ENCODE results near the gene RHOG. TPM values are rescaled to one million over a fixed set of nuclear protein-coding genes. Genes with fewer than 3 reads are reported as not detected.

The RHOG gene
- total RNA-seq, 1 experiment from 2014 or later = 26.4 TPM

DNA sequence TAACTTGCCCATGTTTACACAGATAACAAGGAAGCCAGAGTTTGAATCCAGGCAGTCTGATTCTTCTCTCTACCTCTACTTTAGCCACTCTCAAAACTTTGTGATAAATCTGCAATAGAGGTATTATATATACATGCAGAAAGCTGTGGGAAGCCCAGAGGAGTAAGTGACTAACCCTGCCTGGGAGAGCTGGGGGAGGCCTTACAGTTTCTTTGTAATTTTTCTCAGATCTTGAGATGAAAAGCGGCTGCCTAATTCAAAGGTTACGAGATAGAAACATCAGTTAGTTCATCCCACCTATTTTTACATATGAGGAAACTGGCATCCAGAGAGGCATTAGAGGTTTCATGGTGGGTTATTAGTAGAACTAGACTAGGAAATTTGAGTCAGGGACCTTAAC lies 19.6 kb upstream of the RHOG start:
- no peak overlapping the region for H3K9ac ChIP-seq (ENCODE audit: extremely low read depth, insufficient read length, low read length)
- no peak overlapping the region for H4K5ac ChIP-seq (ENCODE audit: insufficient read length, low read depth, low read length)
- Mint-ChIP-seq H3K4me3 (no peak overlapping the region), H3K36me3 (ENCODE audit: insufficient read depth in 1 of 3, low read depth in 3 of 3) (peaks cover 0 to 4% (median 0%) of the 10 kb centered on the region in 3 experiments; a peak in 1 of 7 replicates), H3K27me3 (ENCODE audit: low read depth) (peaks cover 31% of the 10 kb centered on the region), H3K9me3 (no peaks in the 10 kb centered on the region), H3K4me1 (peaks cover 44 to 57% of the 10 kb centered on the region in 2 experiments), H3K27ac (no peak overlapping the region)
- H3K9me3 ChIP-seq (ENCODE audit: control insufficient read depth, low read depth, low read length) = no peaks in the 10 kb centered on the region
- no peak overlapping the region for H3K4me2 ChIP-seq (ENCODE audit: insufficient read depth, insufficient read length, low read length)
- H3K27me3 ChIP-seq (ENCODE audit: insufficient read depth, low read length) = no peaks in the 10 kb centered on the region; the same call in 1 of the 2 replicates
- peaks cover 6% of the 10 kb centered on the region for H3K23me2 ChIP-seq (ENCODE audit: insufficient read length, low read depth, low read length, poor library complexity, severe bottlenecking)
- H3K56ac ChIP-seq (ENCODE audit: insufficient read length, low read depth, low read length) = no peak overlapping the region
- no peak overlapping the region for H2AK5ac ChIP-seq (ENCODE audit: insufficient read length, low read length)
- no peak overlapping the region for H3K14ac ChIP-seq (ENCODE audit: insufficient read depth, low read length)
- no peak overlapping the region for H2BK12ac ChIP-seq (ENCODE audit: insufficient read length, low read depth, low read length)
- H2BK120ac ChIP-seq (ENCODE audit: low read depth, low read length, poor library complexity, severe bottlenecking) = no peak overlapping the region
- H2BK5ac ChIP-seq (ENCODE audit: insufficient read length, low read length) = no peak overlapping the region
- peaks cover 7% of the 10 kb centered on the region for H3K4me1 ChIP-seq (ENCODE audit: insufficient read depth, low read length)
- no peak overlapping the region for H4K91ac ChIP-seq (ENCODE audit: insufficient read length, low read depth, low read length)
- no peak overlapping the region for H3K27ac ChIP-seq (ENCODE audit: insufficient read length, low read depth, low read length)
- H2BK15ac ChIP-seq (ENCODE audit: low read depth, low read length) = no peak overlapping the region
- no peak for TF ChIP-seq CTCF (conservative IDR thresholded peaks at IDR 0.05)
- no peak overlapping the region for H2BK20ac ChIP-seq (ENCODE audit: low read depth, low read length, poor library complexity, severe bottlenecking)
- H2AFZ ChIP-seq (ENCODE audit: low read length) = no peak overlapping the region
- H3K4ac ChIP-seq (ENCODE audit: low read depth, low read length) = no peak overlapping the region
- no peaks in the 10 kb centered on the region for H3K79me2 ChIP-seq (ENCODE audit: insufficient read depth, low read length)
- WGBS (ENCODE audit: extremely low coverage, insufficient read length, low lambda C conversion rate) = no CpG with 5 or more reads among the region's 2 CpGs
- no peaks in the 10 kb centered on the region for H3K79me1 ChIP-seq (ENCODE audit: insufficient read depth, low read depth, low read length, poor library complexity, severe bottlenecking)
- H4K20me1 ChIP-seq (ENCODE audit: control insufficient read depth, insufficient read depth, insufficient read length) = no peaks in the 10 kb centered on the region
- H3K18ac ChIP-seq (ENCODE audit: insufficient read length, low read depth, low read length) = no peak overlapping the region
- H3T11ph ChIP-seq (ENCODE audit: low read length) = no peak overlapping the region
- no peak overlapping the region for H3K23ac ChIP-seq (ENCODE audit: insufficient read length, low read depth, low read length)
- H4K8ac ChIP-seq (replicated peaks; ENCODE audit: insufficient read length, low read depth, low read length) = no peak overlapping the region
- DNase-seq = no peak

Data from H9 (cell line).